Measurements from ENCODE around the gene ZNF584.

- no peak for TF ChIP-seq CTCF (IDR thresholded peaks at IDR 0.05; ENCODE audit: low read depth, low read length)
- no peak for TF ChIP-seq MYC (IDR thresholded peaks at IDR 0.05; ENCODE audit: low read depth, low read length)
Observed at GRCh38 chr19:58455306-58455705, 46.9 kb downstream of the ZNF584 start.

Data from NB4 (cell line).